B cell (primary cell): ENCODE data around the gene DPPA3. TPM values are rescaled to one million over a fixed set of nuclear protein-coding genes. Genes with fewer than 3 reads are reported as not detected.

ENCODE experiments used
- ATAC-seq: fragments of 200-7000 bp; cut with Tn5 transposase; one replicate; pipeline ENCODE4 v1.10.0; 2021; ENCODE audit warnings: low read depth, mild to moderate bottlenecking, moderate number of reproducible peaks, moderate library complexity
- CTCF ChIA-PET: fragments of 350-600 bp; sonication (Branson Sonifier 250); formaldehyde crosslinking; loops from one replicate; lab custom pipeline; 2021; ENCODE audit warnings: antibody characterized with exemption, inconsistent platforms; lab: Charles Lee
- POLR2A ChIA-PET: fragments of 350-600 bp; sonication (Branson Sonifier 250); formaldehyde crosslinking; loops from one replicate; lab custom pipeline; 2021; ENCODE audit warnings: antibody characterized with exemption; lab: Charles Lee
- DNase-seq: peaks from one replicate; pipeline ENCODE4 v3.0.0; 2013
- H2AFZ ChIP-seq: 2 replicates; pipeline ENCODE4 v1.6.1; 2012; ENCODE audit warnings: mild to moderate bottlenecking, low read depth, low read length; ENCODE audit not compliant: insufficient read depth, poor library complexity, severe bottlenecking
- H3K27ac ChIP-seq, 2 donors: 1 replicate in 1 of 2; 2 replicates in 1 of 2; pipeline ENCODE4 v1.5.1; 2012 to 2013; ENCODE audit warnings: low read length in 2 of 2, mild to moderate bottlenecking in 2 of 2, moderate library complexity in 1 of 2
- H3K27me3 ChIP-seq, 4 experiments: fragments of 200-600 bp in 1 of 4; sonication (generic) in 1 of 4; replicated peaks in 1 of 4; 1 replicate in 2 of 4; 2 replicates in 2 of 4; pipeline versions ENCODE4 v1.6.1 to v1.7.0; 2013 to 2016; ENCODE audit warnings: low read length in 3 of 4, mild to moderate bottlenecking in 2 of 4, mixed read lengths in 1 of 4, moderate library complexity in 1 of 4; ENCODE audit not compliant: insufficient read depth in 4 of 4, control insufficient read depth in 3 of 4; ENCODE audit errors: control extremely low read depth in 1 of 4
- H3K36me3 ChIP-seq, 2 experiments: replicated peaks in 1 of 2; 1 replicate in 1 of 2; 2 replicates in 1 of 2; pipeline versions ENCODE4 v1.6.1 to v1.7.1; 2013; ENCODE audit warnings: low read length in 1 of 2; ENCODE audit not compliant: insufficient read depth in 2 of 2, control insufficient read depth in 1 of 2; ENCODE audit errors: control extremely low read depth in 1 of 2, extremely low read depth in 1 of 2
- H3K4me1 ChIP-seq, 2 donors: fragments of 200-600 bp in 1 of 2; sonication (generic) in 1 of 2; 1 replicate in 1 of 2; 2 replicates in 1 of 2; pipeline versions ENCODE4 v1.5.1 to v1.6.1; 2013 to 2017; ENCODE audit warnings: low read length in 2 of 2; ENCODE audit not compliant: control insufficient read depth in 2 of 2, insufficient read depth in 2 of 2
- H3K4me2 ChIP-seq: replicated peaks from 2 replicates; pipeline ENCODE3; 2012; ENCODE audit warnings: mild to moderate bottlenecking, low read depth, low read length; ENCODE audit not compliant: poor library complexity, severe bottlenecking
- H3K4me3 ChIP-seq, 5 experiments: fragments of 200-600 bp in 1 of 5; sonication (generic) in 1 of 5; 1 replicate in 3 of 5; 2 replicates in 2 of 5; pipeline versions ENCODE4 v1.5.1 to v1.7.0; 2011 to 2016; ENCODE audit warnings: low read length in 4 of 5, mild to moderate bottlenecking in 4 of 5, low read depth in 2 of 5, control low read depth in 1 of 5, moderate library complexity in 1 of 5; ENCODE audit not compliant: insufficient read depth in 1 of 5; ENCODE audit errors: control extremely low read depth in 1 of 5, extremely low read depth in 1 of 5
- H3K79me2 ChIP-seq: fragments of 200-600 bp; sonication (generic); one replicate; pipeline ENCODE4 v1.6.0; 2016; ENCODE audit warnings: low read length; ENCODE audit not compliant: control insufficient read depth, insufficient read depth
- H3K9ac ChIP-seq: fragments of 200-600 bp; sonication (generic); 2 replicates; pipeline ENCODE4 v1.6.1; 2017; ENCODE audit warnings: mild to moderate bottlenecking, low read length, moderate library complexity
- H3K9me3 ChIP-seq, 3 donors: one replicate each; pipeline versions ENCODE4 v1.6.1 to v1.7.1; 2013; ENCODE audit warnings: low read length in 2 of 3; ENCODE audit not compliant: control insufficient read depth in 2 of 3, insufficient read depth in 1 of 3; ENCODE audit errors: control extremely low read depth in 1 of 3
- H4K20me1 ChIP-seq: 2 replicates; pipeline ENCODE4 v1.6.0; 2012; ENCODE audit warnings: mild to moderate bottlenecking, low read length; ENCODE audit not compliant: insufficient read depth, control insufficient read depth, poor library complexity, severe bottlenecking
- H3K27ac Mint-ChIP-seq: one replicate; pipeline ENCODE4 v1.8.0; 2021; ENCODE audit warnings: mixed read lengths
- H3K27me3 Mint-ChIP-seq: one replicate; pipeline ENCODE4 v1.8.0; 2021; ENCODE audit warnings: mixed read lengths
- H3K4me1 Mint-ChIP-seq: one replicate; pipeline ENCODE4 v1.8.0; 2021; ENCODE audit warnings: mixed read lengths
- H3K4me3 Mint-ChIP-seq: one replicate; pipeline ENCODE4 v1.8.0; 2021; ENCODE audit warnings: mixed read lengths
- H3K9me3 Mint-ChIP-seq: one replicate; pipeline ENCODE4 v1.8.0; 2022; ENCODE audit warnings: mixed read lengths; ENCODE audit not compliant: insufficient read depth
- WGBS: methylation state at CpG from one replicate; pipeline ENCODE4 v1.1.5; 2013; ENCODE audit warnings: missing lambda C conversion rate; ENCODE audit not compliant: insufficient coverage; 5-methylcytosine and 5-hydroxymethylcytosine counted together
- intact Hi-C: fragments of 100-400 bp; cut with micrococcal nuclease; formaldehyde crosslinking; loops from one replicate; pipeline ENCODE4 v1.10.0; 2022
- polyA plus RNA-seq: library from polyadenylated mRNA; depleted of rRNA; stranded (reverse); fragments of >200 nt; gene quantifications from 2 replicates; pipeline ENCODE4 v1.2.3, GENCODE V29; 2012
- total RNA-seq, 2 donors: library from RNA; stranded (reverse); fragments of 120-200 nt in 1 of 2; gene quantifications; 1 replicate in 1 of 2; 2 replicates in 1 of 2; pipeline versions ENCODE4 v1.2.3 to v1.2.4, GENCODE V29; 2013 to 2022
- TF ChIP-seq, protein P1 (sequence below): fragments of 200-600 bp; IDR thresholded peaks from one replicate; pipeline ENCODE4 v1.8.0; 2022; ENCODE audit warnings: antibody characterized with exemption, mild to moderate bottlenecking

Gene DPPA3
- total and polyA plus RNA-seq, 2 donors (not counting 1 experiment from before 2014, with no cell fraction given), result not detected

DNA sequence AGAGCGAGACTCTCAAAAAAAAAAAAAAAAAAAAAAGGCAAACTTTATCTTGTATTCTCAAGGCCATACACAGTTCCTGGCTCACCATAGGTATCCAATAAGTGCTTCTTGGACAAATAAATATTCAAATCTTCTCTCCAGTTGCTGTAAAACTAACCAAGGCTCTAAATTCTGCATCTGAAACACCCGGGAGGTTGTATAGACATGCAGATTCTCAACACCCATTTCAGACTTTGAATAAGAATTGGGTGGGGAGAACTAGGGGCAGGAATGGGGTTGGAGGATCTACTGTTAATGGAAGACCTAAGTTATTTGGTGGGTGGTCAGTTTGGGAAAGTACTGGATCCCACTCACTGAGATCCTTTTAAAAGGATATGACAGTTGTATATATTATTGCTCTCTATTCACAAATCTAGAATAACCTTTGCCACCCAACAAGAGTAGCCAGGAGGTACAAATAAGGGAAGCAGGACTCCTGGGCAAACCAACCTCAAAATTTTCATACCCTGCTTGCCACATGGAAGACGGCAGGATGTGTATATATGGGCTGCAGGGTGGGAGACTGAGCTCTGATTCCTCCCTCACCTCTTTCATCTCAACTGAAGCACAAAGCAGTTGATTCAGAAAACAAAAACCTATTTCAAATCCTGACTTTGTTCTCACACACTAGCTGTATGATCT is 16.5 kb upstream of the DPPA3 start:
- H3K9me3 Mint-ChIP-seq, result no peaks in the 10 kb centered on the region
- peaks cover 20% of the 10 kb centered on the region for H3K27me3 Mint-ChIP-seq
- DNase-seq (no peak), ATAC-seq (no peak)
- Histone ChIP-seq H3K36me3 (no peaks in the 10 kb centered on the region), H3K4me3 (no peak overlapping the region), H3K4me2 (no peak overlapping the region), H3K4me1 (peaks cover 5 to 10% of the 10 kb centered on the region in 2 donors), H3K79me2 (no peaks in the 10 kb centered on the region), H2AFZ (no peak overlapping the region), H3K27ac (no peak overlapping the region), H3K9me3 (no peaks in the 10 kb centered on the region), H3K27me3 (peaks cover 0 to 4% (median 2%) of the 10 kb centered on the region in 4 experiments), H3K9ac (no peak overlapping the region), H4K20me1 (no peaks in the 10 kb centered on the region)
- WGBS, result 100% methylated on average over 1 of the region's 3 CpGs
- ChIA-PET POLR2A (no interaction called here), CTCF (no interaction called here)
- H3K4me3 Mint-ChIP-seq, result no peak overlapping the region
- H3K27ac Mint-ChIP-seq, result no peak overlapping the region
- peaks cover 10% of the 10 kb centered on the region for H3K4me1 Mint-ChIP-seq
- TF ChIP-seq, protein P1, sequence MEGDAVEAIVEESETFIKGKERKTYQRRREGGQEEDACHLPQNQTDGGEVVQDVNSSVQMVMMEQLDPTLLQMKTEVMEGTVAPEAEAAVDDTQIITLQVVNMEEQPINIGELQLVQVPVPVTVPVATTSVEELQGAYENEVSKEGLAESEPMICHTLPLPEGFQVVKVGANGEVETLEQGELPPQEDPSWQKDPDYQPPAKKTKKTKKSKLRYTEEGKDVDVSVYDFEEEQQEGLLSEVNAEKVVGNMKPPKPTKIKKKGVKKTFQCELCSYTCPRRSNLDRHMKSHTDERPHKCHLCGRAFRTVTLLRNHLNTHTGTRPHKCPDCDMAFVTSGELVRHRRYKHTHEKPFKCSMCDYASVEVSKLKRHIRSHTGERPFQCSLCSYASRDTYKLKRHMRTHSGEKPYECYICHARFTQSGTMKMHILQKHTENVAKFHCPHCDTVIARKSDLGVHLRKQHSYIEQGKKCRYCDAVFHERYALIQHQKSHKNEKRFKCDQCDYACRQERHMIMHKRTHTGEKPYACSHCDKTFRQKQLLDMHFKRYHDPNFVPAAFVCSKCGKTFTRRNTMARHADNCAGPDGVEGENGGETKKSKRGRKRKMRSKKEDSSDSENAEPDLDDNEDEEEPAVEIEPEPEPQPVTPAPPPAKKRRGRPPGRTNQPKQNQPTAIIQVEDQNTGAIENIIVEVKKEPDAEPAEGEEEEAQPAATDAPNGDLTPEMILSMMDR, result no peak
- intact Hi-C loops, result no loop called here

DNA sequence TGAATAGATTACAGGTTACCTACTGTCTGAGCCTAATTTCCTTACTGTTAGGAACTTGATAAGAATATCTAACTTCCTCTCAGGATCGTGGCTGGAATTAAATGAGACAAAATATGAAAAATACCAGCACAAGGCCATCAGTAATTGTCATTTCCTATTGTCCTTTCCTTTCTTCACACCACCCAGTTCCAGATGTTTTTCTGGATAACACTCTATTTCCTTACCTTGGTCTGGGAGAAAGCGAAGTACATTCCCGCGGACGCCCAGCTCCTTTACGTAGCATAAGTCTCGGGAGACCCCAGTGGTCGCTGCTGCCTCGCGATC is 16.0 kb upstream of the DPPA3 start:
- no peak for ATAC-seq

More for the DNA sequence above, 16.0 kb upstream of the DPPA3 start:
- Mint-ChIP-seq H3K27ac (no peak overlapping the region), H3K4me1 (peaks cover 10% of the 10 kb centered on the region), H3K4me3 (no peak overlapping the region), H3K27me3 (peaks cover 20% of the 10 kb centered on the region), H3K9me3 (no peaks in the 10 kb centered on the region)
- Histone ChIP-seq H4K20me1 (no peaks in the 10 kb centered on the region), H3K4me3 (no peak overlapping the region), H3K27me3 (peaks cover 0 to 4% (median 2%) of the 10 kb centered on the region in 4 experiments), H3K9me3 (no peaks in the 10 kb centered on the region), H2AFZ (no peak overlapping the region), H3K9ac (no peak overlapping the region), H3K4me2 (no peak overlapping the region), H3K36me3 (no peaks in the 10 kb centered on the region), H3K4me1 (peaks cover 5 to 10% of the 10 kb centered on the region in 2 donors), H3K27ac (no peak overlapping the region), H3K79me2 (no peaks in the 10 kb centered on the region)
- TF ChIP-seq, protein P1, result no peak
- POLR2A ChIA-PET, result no interaction called here
- DNase-seq, result no peak
- intact Hi-C loops, result no loop called here
- CTCF ChIA-PET, result no interaction called here
- 19% methylated on average over 9 of the region's 10 CpGs for WGBS
